Hematopoietic multipotent progenitor cell treated with erythropoietin and hydrocortisone succinate and interleukin-3 and kit ligand, for 6 days (in vitro differentiated cells): Measurements from ENCODE around the gene ZNF532.
"Not testable (repeated sequence)": the region's sequence is repeated elsewhere in the genome, so short reads cannot be mapped to it uniquely, and the experiment has no call there.

Source experiments
- DNase-seq: peaks from one replicate; pipeline ENCODE4 v3.0.0-alpha.2; 2015

The ZNF532 gene

GRCh38 chr18:59011786-59012185, 147.1 kb downstream of the ZNF532 start:
- no peak for DNase-seq

- DNase-seq: no peak
Measured at GRCh38 chr18:59012815-59013705, 148.4 kb downstream of the ZNF532 start.

GRCh38 chr18:59013744-59014143, 149.1 kb downstream of the ZNF532 start:
- DNase-seq: no peak

GRCh38 chr18:59015531-59016152, 151.0 kb downstream of the ZNF532 start:
- DNase-seq: no peak

GRCh38 chr18:59021500-59021899, 156.8 kb downstream of the ZNF532 start:
- DNase-seq: no peak

GRCh38 chr18:59022167-59022945, 157.7 kb downstream of the ZNF532 start:
- DNase-seq: no peak

GRCh38 chr18:59024829-59025228, 160.2 kb downstream of the ZNF532 start:
- no peak for DNase-seq

GRCh38 chr18:59025532-59025931, 160.9 kb downstream of the ZNF532 start:
- DNase-seq: not testable (repeated sequence)

- DNase-seq: no peak
Measured at GRCh38 chr18:59026364-59026763, 161.7 kb downstream of the ZNF532 start.

GRCh38 chr18:59026831-59027410, 162.2 kb downstream of the ZNF532 start:
- DNase-seq: no peak

GRCh38 chr18:59029663-59030429, 165.2 kb downstream of the ZNF532 start:
- no peak for DNase-seq

- no peak for DNase-seq
Measured at GRCh38 chr18:59032308-59032707, 167.6 kb downstream of the ZNF532 start.

GRCh38 chr18:59033359-59033758, 168.7 kb downstream of the ZNF532 start:
- DNase-seq: no peak

- no peak for DNase-seq
Measured at GRCh38 chr18:59033974-59034373, 169.3 kb downstream of the ZNF532 start.

GRCh38 chr18:59035591-59035990, 170.9 kb downstream of the ZNF532 start:
- no peak for DNase-seq
